HG03469 (cell line): ENCODE data around the gene SDK1.

Experiments used
- ATAC-seq: cut with Tn5 transposase; IDR thresholded peaks from one replicate; pipeline ENCODE4 v1.9.1; 2021; ENCODE audit warnings: mild to moderate bottlenecking, moderate library complexity, moderate number of reproducible peaks; ENCODE audit not compliant: unreplicated experiment

The SDK1 gene

GRCh38 chr7:3510101-3511020, 209.3 kb downstream of the SDK1 start:
- ATAC-seq = no peak

GRCh38 chr7:3517344-3517743, 216.3 kb downstream of the SDK1 start:
- no peak for ATAC-seq

GRCh38 chr7:3518546-3518945, 217.5 kb downstream of the SDK1 start:
- no peak for ATAC-seq

GRCh38 chr7:3520206-3520605, 219.2 kb downstream of the SDK1 start:
- no peak for ATAC-seq

- no peak for ATAC-seq
Observed at GRCh38 chr7:3527496-3528124, 226.6 kb downstream of the SDK1 start.

GRCh38 chr7:3533040-3533439, 232.0 kb downstream of the SDK1 start:
- ATAC-seq = no peak

GRCh38 chr7:3537210-3537875, 236.3 kb downstream of the SDK1 start:
- ATAC-seq = no peak

- ATAC-seq = no peak
Observed at GRCh38 chr7:3538041-3538440, 237.0 kb downstream of the SDK1 start.

GRCh38 chr7:3540456-3541220, 239.6 kb downstream of the SDK1 start:
- no peak for ATAC-seq

- ATAC-seq = no peak
Observed at GRCh38 chr7:3544202-3544601, 243.2 kb downstream of the SDK1 start.

GRCh38 chr7:3548815-3549214, 247.8 kb downstream of the SDK1 start:
- ATAC-seq = no peak

GRCh38 chr7:3549601-3550000, 248.5 kb downstream of the SDK1 start:
- ATAC-seq = no peak

- ATAC-seq = no peak
Observed at GRCh38 chr7:3551536-3551935, 250.5 kb downstream of the SDK1 start.

GRCh38 chr7:3552499-3552898, 251.4 kb downstream of the SDK1 start:
- ATAC-seq = no peak

GRCh38 chr7:3558400-3558799, 257.3 kb downstream of the SDK1 start:
- ATAC-seq = no peak

GRCh38 chr7:3559278-3559677, 258.2 kb downstream of the SDK1 start:
- no peak for ATAC-seq

GRCh38 chr7:3560495-3560894, 259.4 kb downstream of the SDK1 start:
- no peak for ATAC-seq

GRCh38 chr7:3561932-3562331, 260.9 kb downstream of the SDK1 start:
- ATAC-seq = no peak

- no peak for ATAC-seq
Observed at GRCh38 chr7:3564231-3564630, 263.2 kb downstream of the SDK1 start.

GRCh38 chr7:3568516-3568915, 267.5 kb downstream of the SDK1 start:
- no peak for ATAC-seq

GRCh38 chr7:3569643-3570042, 268.6 kb downstream of the SDK1 start:
- ATAC-seq = no peak
